ENCODE measurements around the gene XKRX.
A peak's percentile ranks its signal among the peaks of the same experiment; 100 is the strongest.

XKRX gene

DNA sequence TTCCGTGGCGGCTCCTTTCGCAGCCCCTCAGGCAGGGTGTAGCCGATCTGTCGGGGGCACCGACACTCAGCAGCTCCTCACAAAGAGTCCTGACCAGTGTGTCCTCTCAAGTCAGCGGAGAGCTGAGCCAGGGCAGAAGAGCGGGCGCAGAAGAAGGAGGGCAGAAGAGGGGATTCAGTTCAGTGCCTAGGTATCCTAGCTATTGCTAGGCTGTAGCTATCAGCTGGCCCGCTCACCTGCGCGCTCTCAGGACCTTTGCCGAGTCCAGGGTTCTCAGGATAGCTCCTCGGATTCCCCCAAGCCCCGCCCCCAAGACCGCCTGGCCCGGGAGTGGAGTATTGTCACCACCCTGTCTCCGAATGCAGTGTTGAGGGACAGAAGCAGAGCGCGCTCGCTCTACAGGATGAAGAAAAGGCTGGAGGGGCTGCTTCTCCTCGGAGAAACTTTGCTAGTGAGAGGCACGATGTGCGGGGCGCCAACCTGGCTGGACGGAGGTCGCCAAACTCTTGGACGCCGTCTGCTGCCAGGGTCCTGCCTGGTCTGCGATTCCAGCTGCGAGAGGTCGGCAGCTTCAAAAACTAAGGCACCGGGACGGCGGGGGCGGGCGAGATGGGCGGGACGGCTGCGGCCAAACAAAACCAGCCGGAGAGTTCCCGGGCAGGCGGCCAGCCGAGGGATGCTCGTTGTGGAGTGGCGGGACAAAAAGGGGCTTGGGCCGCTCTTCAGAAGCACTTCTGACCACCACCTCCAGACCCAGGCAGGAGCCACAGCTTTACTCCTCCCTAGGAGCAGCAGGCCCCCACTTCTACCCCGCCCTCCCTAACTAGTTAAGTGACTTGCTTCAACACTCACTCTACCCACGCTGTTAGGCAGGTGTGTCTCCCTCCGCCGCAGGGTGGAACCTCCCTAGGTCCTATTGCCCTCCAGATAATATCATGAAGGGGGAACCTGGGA, at the start of gene XKRX:
TSS of gene XKRX (minus strand) at position 258 of the 954 bp plus-strand sequence. CDS start 613 bp downstream, outside the sequence.
- Histone ChIP-seq H3K27me3 (ENCODE audit: control insufficient read depth in 1 of 2, insufficient read depth in 2 of 2, low read length in 2 of 2) (no peaks in the 10 kb centered on the region), H3K27ac (ENCODE audit: low read depth, low read length) (no peak within 1 kb of the TSS), H3K9me3 (ENCODE audit: control insufficient read depth in 1 of 2, low read length in 2 of 2) (no peaks in the 10 kb centered on the region), H3K4me3 (ENCODE audit: low read depth in 1 of 2, low read length in 2 of 2) (peak within 1 kb of the TSS; percentile 62 to 65), H3K9ac (ENCODE audit: low read depth in 1 of 2, low read length in 2 of 2) (peak within 1 kb of the TSS in 1 of 2 donors; percentile 25), H3K36me3 (ENCODE audit: control insufficient read depth in 1 of 2, insufficient read depth in 2 of 2, low read length in 2 of 2) (no peaks in the 10 kb centered on the region), H3K4me1 (ENCODE audit: control insufficient read depth in 1 of 2, insufficient read depth in 2 of 2, low read length in 2 of 2) (peaks cover 0 to 3% of the 10 kb centered on the region in 2 donors)

DNA sequence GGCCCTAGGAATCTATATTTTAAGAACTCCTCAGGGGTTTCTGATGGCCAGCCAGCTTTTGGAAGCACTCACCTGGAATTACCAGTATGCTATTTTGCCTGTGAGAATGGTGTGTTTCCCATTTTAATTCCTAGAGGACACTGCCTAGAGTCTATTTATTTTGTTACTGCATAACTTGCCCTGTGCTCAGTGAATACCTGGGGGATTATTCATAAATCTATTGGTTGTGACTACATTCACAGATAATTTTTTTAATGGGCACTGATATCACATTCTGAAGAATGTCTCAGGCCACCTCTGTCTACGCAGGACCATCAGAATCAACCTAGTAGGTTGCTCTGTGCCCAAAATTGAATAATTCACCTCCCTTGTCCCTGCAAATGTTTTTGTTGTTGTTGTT, 47.5 kb upstream of the XKRX start:
- Histone ChIP-seq H3K27me3 (ENCODE audit: control insufficient read depth in 1 of 2, insufficient read depth in 2 of 2, low read length in 2 of 2) (no peaks in the 10 kb centered on the region), H3K4me1 (ENCODE audit: control insufficient read depth in 1 of 2, insufficient read depth in 2 of 2, low read length in 2 of 2) (no peaks in the 10 kb centered on the region), H3K4me3 (ENCODE audit: low read depth in 1 of 2, low read length in 2 of 2) (no peak overlapping the region), H3K36me3 (ENCODE audit: control insufficient read depth in 1 of 2, insufficient read depth in 2 of 2, low read length in 2 of 2) (no peaks in the 10 kb centered on the region), H3K9me3 (ENCODE audit: control insufficient read depth in 1 of 2, low read length in 2 of 2) (no peaks in the 10 kb centered on the region), H3K9ac (ENCODE audit: low read depth in 1 of 2, low read length in 2 of 2) (no peak overlapping the region), H3K27ac (ENCODE audit: low read depth, low read length) (no peak overlapping the region)

DNA sequence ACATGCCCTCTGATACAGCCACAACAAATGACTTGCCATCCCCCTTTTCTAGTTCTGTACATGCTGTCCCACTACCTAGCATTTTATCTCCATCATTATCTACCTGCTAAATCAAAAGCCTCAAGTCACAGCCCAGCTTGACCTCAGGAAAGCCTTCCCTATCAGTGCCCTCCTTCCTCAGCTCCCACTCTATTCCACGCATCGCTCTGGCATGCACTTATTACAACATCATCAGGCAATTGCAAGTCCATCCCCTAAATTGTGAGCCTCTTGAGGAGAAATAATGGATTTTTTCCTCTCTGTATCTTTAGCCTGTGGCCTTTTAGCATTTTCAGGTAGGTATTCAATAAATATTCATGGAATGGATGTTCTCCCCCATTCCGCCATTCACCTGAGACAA, 46.5 kb upstream of the XKRX start:
- no peaks in the 10 kb centered on the region for H3K4me1 ChIP-seq (ENCODE audit: control insufficient read depth in 1 of 2, insufficient read depth in 2 of 2, low read length in 2 of 2)
- H3K9ac ChIP-seq (ENCODE audit: low read depth in 1 of 2, low read length in 2 of 2) = no peak overlapping the region
- H3K27me3 ChIP-seq (ENCODE audit: control insufficient read depth in 1 of 2, insufficient read depth in 2 of 2, low read length in 2 of 2) = no peaks in the 10 kb centered on the region
- no peaks in the 10 kb centered on the region for H3K36me3 ChIP-seq (ENCODE audit: control insufficient read depth in 1 of 2, insufficient read depth in 2 of 2, low read length in 2 of 2)
- no peak overlapping the region for H3K27ac ChIP-seq (ENCODE audit: low read depth, low read length)
- H3K4me3 ChIP-seq (ENCODE audit: low read depth in 1 of 2, low read length in 2 of 2) = no peak overlapping the region
- no peaks in the 10 kb centered on the region for H3K9me3 ChIP-seq (ENCODE audit: control insufficient read depth in 1 of 2, low read length in 2 of 2)

DNA sequence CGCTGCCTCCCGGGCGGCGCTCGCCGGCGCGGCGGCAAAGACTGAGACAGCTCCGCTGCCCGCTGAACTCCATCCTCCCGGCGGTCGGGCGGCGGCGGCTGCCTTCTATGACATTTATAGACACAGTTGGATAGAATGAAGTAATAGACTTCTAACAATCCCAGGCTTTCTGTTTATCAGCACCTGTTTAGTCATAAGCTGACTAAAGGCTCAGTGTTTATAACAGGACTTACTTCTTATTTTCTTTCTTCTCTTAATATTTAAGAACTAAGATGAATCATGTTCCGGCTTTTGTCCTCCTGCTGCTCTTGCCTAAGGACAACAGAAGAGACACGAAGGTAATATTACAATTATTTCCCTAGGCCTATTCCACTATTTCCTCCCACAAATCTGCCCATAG, 44.7 kb upstream of the XKRX start:
- Histone ChIP-seq H3K9me3 (ENCODE audit: control insufficient read depth in 1 of 2, low read length in 2 of 2) (no peaks in the 10 kb centered on the region), H3K4me3 (ENCODE audit: low read depth in 1 of 2, low read length in 2 of 2) (no peak overlapping the region), H3K27me3 (ENCODE audit: control insufficient read depth in 1 of 2, insufficient read depth in 2 of 2, low read length in 2 of 2) (no peaks in the 10 kb centered on the region), H3K9ac (ENCODE audit: low read depth in 1 of 2, low read length in 2 of 2) (no peak overlapping the region), H3K4me1 (ENCODE audit: control insufficient read depth in 1 of 2, insufficient read depth in 2 of 2, low read length in 2 of 2) (no peaks in the 10 kb centered on the region), H3K27ac (ENCODE audit: low read depth, low read length) (no peak overlapping the region), H3K36me3 (ENCODE audit: control insufficient read depth in 1 of 2, insufficient read depth in 2 of 2, low read length in 2 of 2) (no peaks in the 10 kb centered on the region)

DNA sequence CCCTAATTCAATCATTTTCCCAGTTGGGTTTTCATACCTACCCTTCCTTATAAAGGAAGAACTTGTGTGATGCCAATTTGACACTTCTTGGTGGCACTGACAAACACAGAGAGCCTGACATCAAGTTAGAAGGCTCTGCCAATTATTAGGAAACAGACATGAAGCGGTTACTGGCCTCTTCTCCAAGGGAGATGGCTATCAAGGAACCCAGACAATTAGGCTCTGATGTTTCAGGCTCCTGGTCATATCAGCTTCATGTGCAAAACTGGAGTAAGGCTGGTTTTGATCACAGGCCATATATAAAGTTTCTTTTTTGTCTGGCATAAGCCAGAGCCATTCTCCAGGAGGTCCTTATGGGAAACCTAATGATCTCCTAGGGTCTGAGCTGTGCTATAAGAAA, 41.2 kb upstream of the XKRX start:
- Histone ChIP-seq H3K4me1 (ENCODE audit: control insufficient read depth in 1 of 2, insufficient read depth in 2 of 2, low read length in 2 of 2) (no peaks in the 10 kb centered on the region), H3K4me3 (ENCODE audit: low read depth in 1 of 2, low read length in 2 of 2) (no peak overlapping the region), H3K27me3 (ENCODE audit: control insufficient read depth in 1 of 2, insufficient read depth in 2 of 2, low read length in 2 of 2) (no peaks in the 10 kb centered on the region), H3K9me3 (ENCODE audit: control insufficient read depth in 1 of 2, low read length in 2 of 2) (no peaks in the 10 kb centered on the region), H3K27ac (ENCODE audit: low read depth, low read length) (no peak overlapping the region), H3K9ac (ENCODE audit: low read depth in 1 of 2, low read length in 2 of 2) (no peak overlapping the region), H3K36me3 (ENCODE audit: control insufficient read depth in 1 of 2, insufficient read depth in 2 of 2, low read length in 2 of 2) (no peaks in the 10 kb centered on the region)

DNA sequence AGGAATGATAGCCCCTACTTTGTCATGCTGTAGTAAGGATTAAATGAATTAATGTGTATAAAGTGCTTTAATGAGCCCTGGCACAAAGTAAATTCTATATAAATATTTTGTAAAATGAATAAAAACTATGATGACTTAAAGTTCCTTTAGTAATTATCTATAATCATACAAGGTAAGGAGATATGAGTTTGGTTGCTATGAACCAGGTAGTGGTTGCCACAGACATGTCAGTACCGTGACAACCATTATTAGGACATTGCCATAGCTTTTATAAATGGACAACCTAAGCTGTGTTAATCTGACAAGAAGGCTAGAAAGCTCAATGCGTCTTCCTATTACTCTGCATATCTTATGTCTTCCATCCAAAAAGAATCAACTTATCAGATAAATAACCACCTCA, 40.7 kb upstream of the XKRX start, which contains the start of gene ARL13A:
TSS of gene ARL13A (plus strand) at position 301 of the 400 bp plus-strand sequence. CDS start 3,982 bp downstream, outside the sequence.
- no peak within 1 kb of the TSS for H3K4me3 ChIP-seq (ENCODE audit: low read depth in 1 of 2, low read length in 2 of 2)
- H3K27me3 ChIP-seq (ENCODE audit: control insufficient read depth in 1 of 2, insufficient read depth in 2 of 2, low read length in 2 of 2) = no peaks in the 10 kb centered on the region
- H3K36me3 ChIP-seq (ENCODE audit: control insufficient read depth in 1 of 2, insufficient read depth in 2 of 2, low read length in 2 of 2) = no peaks in the 10 kb centered on the region
- H3K9me3 ChIP-seq (ENCODE audit: control insufficient read depth in 1 of 2, low read length in 2 of 2) = no peaks in the 10 kb centered on the region
- H3K4me1 ChIP-seq (ENCODE audit: control insufficient read depth in 1 of 2, insufficient read depth in 2 of 2, low read length in 2 of 2) = no peaks in the 10 kb centered on the region
- no peak within 1 kb of the TSS for H3K27ac ChIP-seq (ENCODE audit: low read depth, low read length)
- no peak within 1 kb of the TSS for H3K9ac ChIP-seq (ENCODE audit: low read depth in 1 of 2, low read length in 2 of 2)

DNA sequence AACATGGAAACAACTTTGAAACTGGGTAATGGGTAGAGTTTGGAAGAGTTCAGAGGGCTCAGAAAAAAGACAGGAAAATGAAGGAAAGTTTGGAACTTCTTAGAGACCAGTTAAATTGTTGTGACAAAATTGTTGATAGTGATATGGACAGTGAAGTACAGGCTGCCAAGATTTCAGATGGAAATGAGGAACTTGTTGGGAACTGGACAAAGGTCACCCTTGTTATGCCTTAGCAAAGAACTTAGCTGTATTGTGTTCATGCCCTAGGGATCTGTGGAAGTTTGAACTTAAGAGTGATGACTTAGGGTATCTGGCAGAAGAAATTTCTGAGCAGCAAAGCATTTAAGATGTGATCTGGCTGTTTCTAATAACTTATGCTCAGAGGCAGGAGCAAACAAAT, 35.6 kb upstream of the XKRX start:
- H3K9ac ChIP-seq (ENCODE audit: low read depth in 1 of 2, low read length in 2 of 2) = no peak overlapping the region
- H3K36me3 ChIP-seq (ENCODE audit: control insufficient read depth in 1 of 2, insufficient read depth in 2 of 2, low read length in 2 of 2) = no peaks in the 10 kb centered on the region
- H3K27ac ChIP-seq (ENCODE audit: low read depth, low read length) = no peak overlapping the region
- no peaks in the 10 kb centered on the region for H3K9me3 ChIP-seq (ENCODE audit: control insufficient read depth in 1 of 2, low read length in 2 of 2)
- no peaks in the 10 kb centered on the region for H3K4me1 ChIP-seq (ENCODE audit: control insufficient read depth in 1 of 2, insufficient read depth in 2 of 2, low read length in 2 of 2)
- H3K4me3 ChIP-seq (ENCODE audit: low read depth in 1 of 2, low read length in 2 of 2) = no peak overlapping the region
- H3K27me3 ChIP-seq (ENCODE audit: control insufficient read depth in 1 of 2, insufficient read depth in 2 of 2, low read length in 2 of 2) = no peaks in the 10 kb centered on the region

DNA sequence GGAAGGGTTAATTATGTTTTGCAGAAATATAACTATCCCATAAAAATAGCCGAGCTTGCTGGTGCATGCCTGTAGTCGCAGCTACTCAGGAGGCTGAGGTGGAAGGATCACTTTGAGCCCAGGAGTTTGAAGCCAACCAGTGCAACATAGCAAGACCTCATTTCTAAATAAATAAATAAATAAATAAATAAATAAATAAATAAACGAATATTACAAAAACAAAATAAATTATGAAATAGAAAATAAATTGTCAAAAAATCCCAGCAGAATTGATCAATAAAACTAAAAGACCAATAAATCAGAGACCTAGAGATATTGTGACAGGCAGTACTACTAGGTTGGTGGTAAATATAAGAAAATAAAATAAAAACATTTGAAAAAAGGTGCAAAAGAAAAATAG, 34.1 kb upstream of the XKRX start:
- no peak overlapping the region for H3K4me3 ChIP-seq (ENCODE audit: low read depth in 1 of 2, low read length in 2 of 2)

DNA sequence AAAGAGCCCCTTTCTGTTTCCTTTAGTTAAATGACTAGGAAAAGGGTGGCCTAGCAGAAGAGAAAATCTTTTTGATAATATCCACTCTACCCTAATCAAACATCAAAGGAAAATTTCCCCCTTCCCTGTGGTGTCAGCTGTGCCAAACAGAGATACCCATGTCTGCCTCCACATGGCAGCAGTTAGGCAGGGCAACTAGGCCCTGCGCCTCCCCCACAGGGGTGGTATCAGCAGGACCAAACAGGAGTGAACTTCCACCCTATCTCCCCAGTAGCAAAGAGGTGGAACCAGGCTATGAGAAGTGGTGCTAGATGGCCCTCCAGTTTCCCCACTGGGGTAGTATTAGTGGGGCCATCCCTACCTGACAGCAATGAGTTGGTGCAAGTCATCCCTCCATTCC, 19.8 kb upstream of the XKRX start:
- Histone ChIP-seq H3K27me3 (ENCODE audit: control insufficient read depth in 1 of 2, insufficient read depth in 2 of 2, low read length in 2 of 2) (no peaks in the 10 kb centered on the region), H3K4me1 (ENCODE audit: control insufficient read depth in 1 of 2, insufficient read depth in 2 of 2, low read length in 2 of 2) (no peaks in the 10 kb centered on the region), H3K9ac (ENCODE audit: low read depth in 1 of 2, low read length in 2 of 2) (no peak overlapping the region), H3K4me3 (ENCODE audit: low read depth in 1 of 2, low read length in 2 of 2) (no peak overlapping the region), H3K27ac (ENCODE audit: low read depth, low read length) (no peak overlapping the region), H3K9me3 (ENCODE audit: control insufficient read depth in 1 of 2, low read length in 2 of 2) (no peaks in the 10 kb centered on the region), H3K36me3 (ENCODE audit: control insufficient read depth in 1 of 2, insufficient read depth in 2 of 2, low read length in 2 of 2) (no peaks in the 10 kb centered on the region)

More for the DNA sequence above, 34.1 kb upstream of the XKRX start:
- no peaks in the 10 kb centered on the region for H3K4me1 ChIP-seq (ENCODE audit: control insufficient read depth in 1 of 2, insufficient read depth in 2 of 2, low read length in 2 of 2)
- H3K36me3 ChIP-seq (ENCODE audit: control insufficient read depth in 1 of 2, insufficient read depth in 2 of 2, low read length in 2 of 2) = no peaks in the 10 kb centered on the region
- H3K27ac ChIP-seq (ENCODE audit: low read depth, low read length) = no peak overlapping the region
- no peaks in the 10 kb centered on the region for H3K27me3 ChIP-seq (ENCODE audit: control insufficient read depth in 1 of 2, insufficient read depth in 2 of 2, low read length in 2 of 2)
- no peak overlapping the region for H3K9ac ChIP-seq (ENCODE audit: low read depth in 1 of 2, low read length in 2 of 2)
- no peaks in the 10 kb centered on the region for H3K9me3 ChIP-seq (ENCODE audit: control insufficient read depth in 1 of 2, low read length in 2 of 2)

DNA sequence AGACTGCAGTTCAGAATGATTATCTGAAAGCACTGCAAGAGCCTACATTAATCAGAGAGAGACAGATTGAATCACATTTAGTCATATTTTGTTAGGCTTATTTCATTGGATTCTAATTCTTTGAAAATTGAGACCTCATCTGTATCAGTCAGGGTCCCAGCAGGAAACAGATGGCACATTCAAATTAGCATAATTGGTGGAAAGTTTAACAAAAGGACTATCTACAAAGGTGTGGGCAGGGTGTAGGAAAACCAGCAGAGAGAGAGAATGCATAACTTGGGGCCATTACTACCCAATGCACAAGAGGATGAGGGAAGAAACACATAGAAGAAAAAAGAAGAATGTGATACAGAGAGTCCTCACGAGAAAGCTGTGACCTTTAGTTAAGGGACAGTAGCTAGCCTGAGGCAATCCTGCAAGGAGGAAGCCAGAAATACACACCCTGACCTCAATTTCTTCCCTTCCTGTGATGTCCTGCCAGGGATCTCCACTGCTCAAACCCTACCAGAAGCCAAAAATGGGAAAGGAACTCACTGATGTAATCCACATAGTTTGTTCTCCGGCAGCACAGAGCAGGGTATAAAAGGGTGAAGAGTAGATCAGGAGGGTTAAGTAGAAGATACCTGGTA, 17.7 kb upstream of the XKRX start:
- H3K4me3 ChIP-seq (ENCODE audit: low read depth in 1 of 2, low read length in 2 of 2) = no peak overlapping the region
- H3K9ac ChIP-seq (ENCODE audit: low read depth in 1 of 2, low read length in 2 of 2) = no peak overlapping the region
- no peaks in the 10 kb centered on the region for H3K27me3 ChIP-seq (ENCODE audit: control insufficient read depth in 1 of 2, insufficient read depth in 2 of 2, low read length in 2 of 2)
- H3K9me3 ChIP-seq (ENCODE audit: control insufficient read depth in 1 of 2, low read length in 2 of 2) = no peaks in the 10 kb centered on the region
- H3K36me3 ChIP-seq (ENCODE audit: control insufficient read depth in 1 of 2, insufficient read depth in 2 of 2, low read length in 2 of 2) = no peaks in the 10 kb centered on the region
- no peaks in the 10 kb centered on the region for H3K4me1 ChIP-seq (ENCODE audit: control insufficient read depth in 1 of 2, insufficient read depth in 2 of 2, low read length in 2 of 2)
- no peak overlapping the region for H3K27ac ChIP-seq (ENCODE audit: low read depth, low read length)
